SU-DHL-6 (cell line): ENCODE results near the gene TET3.

Experiments used
- CTCF ChIP-seq: fragments of 200-600 bp; sonication (generic); IDR thresholded peaks from one replicate; pipeline ENCODE4 v1.5.1; 2017; ENCODE audit warnings: antibody characterized with exemption, mild to moderate bottlenecking, low read length, moderate library complexity; ENCODE audit not compliant: insufficient read depth, poor library complexity, severe bottlenecking
- EZH2phosphoT487 ChIP-seq: fragments of 200-600 bp; sonication (generic), shearing (Covaris generic); conservative IDR thresholded peaks from 2 replicates; pipeline ENCODE4 v1.6.1; 2018; ENCODE audit warnings: mild to moderate bottlenecking, antibody characterized with exemption, low read length, moderate library complexity, mixed read lengths

- TF ChIP-seq CTCF (no peak), EZH2phosphoT487 (no peak)
Measured at GRCh38 chr2:73992036-73992435, 7.3 kb downstream of the TET3 start.
